Measurements from ENCODE around the gene DPCD.

- no peak for TF ChIP-seq EGR1 (IDR thresholded peaks at IDR 0.05; ENCODE audit: borderline replicate concordance in 1 of 2, low read depth in 2 of 2, low read length in 2 of 2)
- TF ChIP-seq POLR2A (IDR thresholded peaks at IDR 0.05; ENCODE audit: low read depth, low read length): no peak
- TF ChIP-seq CTCF (IDR thresholded peaks at IDR 0.05 in 2 of 3, conservative IDR thresholded peaks at IDR 0.05 in 1 of 3; ENCODE audit: control insufficient read depth in 2 of 3, extremely low read depth in 1 of 3, insufficient read depth in 1 of 3, low read depth in 3 of 3, low read length in 3 of 3): no peak
- no peak for TF ChIP-seq CEBPB (IDR thresholded peaks at IDR 0.05; ENCODE audit: borderline replicate concordance in 1 of 2, low read depth in 2 of 2, low read length in 2 of 2)
- TF ChIP-seq BRCA1 (IDR thresholded peaks at IDR 0.05; ENCODE audit: low read depth, low read length): no peak
Observed at GRCh38 chr10:101563007-101563406, 25.1 kb upstream of the DPCD start.

Measured in GM12878 (cell line).